HEK293 (cell line): ENCODE results near the gene PEX7.

Source experiments
- EGR2 ChIP-seq: fragments of 450-650 bp; formaldehyde crosslinking; IDR thresholded peaks from 2 replicates; pipeline ENCODE4 v1.5.1; 2016; ENCODE audit warnings: low read depth, missing biosample characterization, missing genetic modification characterization
- IKZF3 ChIP-seq: fragments of 450-650 bp; IDR thresholded peaks from 2 replicates; pipeline ENCODE4 v1.5.0; 2018; ENCODE audit warnings: missing biosample characterization, mild to moderate bottlenecking, missing genetic modification characterization, moderate library complexity
- KLF1 ChIP-seq: fragments of 450-650 bp; formaldehyde crosslinking; IDR thresholded peaks from 2 replicates; pipeline ENCODE4 v1.5.1; 2016; ENCODE audit warnings: missing biosample characterization, missing genetic modification characterization
- KLF7 ChIP-seq: fragments of 450-650 bp; formaldehyde crosslinking; IDR thresholded peaks from 2 replicates; pipeline ENCODE4 v1.5.1; 2016; ENCODE audit warnings: missing biosample characterization, missing genetic modification characterization, borderline replicate concordance
- KLF8 ChIP-seq: fragments of 450-650 bp; formaldehyde crosslinking; IDR thresholded peaks from 2 replicates; pipeline ENCODE4 v1.5.1; 2016; ENCODE audit warnings: missing biosample characterization, missing genetic modification characterization
- MYNN ChIP-seq: fragments of 450-650 bp; formaldehyde crosslinking; IDR thresholded peaks from 2 replicates; pipeline ENCODE4 v1.5.1; 2016; ENCODE audit warnings: missing biosample characterization, missing genetic modification characterization, borderline replicate concordance
- SP2 ChIP-seq: fragments of 450-650 bp; formaldehyde crosslinking; IDR thresholded peaks from 2 replicates; pipeline ENCODE4 v1.5.1; 2016; ENCODE audit warnings: missing biosample characterization, missing genetic modification characterization
- ZNF169 ChIP-seq: fragments of 450-650 bp; formaldehyde crosslinking; IDR thresholded peaks from 2 replicates; pipeline ENCODE4 v1.5.1; 2016; ENCODE audit warnings: missing biosample characterization, missing genetic modification characterization
- ZNF2 ChIP-seq: fragments of 450-650 bp; formaldehyde crosslinking; IDR thresholded peaks from 2 replicates; pipeline ENCODE4 v1.5.1; 2016; ENCODE audit warnings: missing biosample characterization, missing genetic modification characterization
- ZNF239 ChIP-seq: fragments of 450-650 bp; formaldehyde crosslinking; IDR thresholded peaks from 2 replicates; pipeline ENCODE4 v1.5.1; 2016; ENCODE audit warnings: missing biosample characterization, missing genetic modification characterization
- ZNF366 ChIP-seq: fragments of 450-650 bp; formaldehyde crosslinking; conservative IDR thresholded peaks from 2 replicates; pipeline ENCODE4 v1.5.1; 2016; ENCODE audit warnings: missing biosample characterization, missing genetic modification characterization
- ZNF404 ChIP-seq: fragments of 450-650 bp; formaldehyde crosslinking; IDR thresholded peaks from 2 replicates; pipeline ENCODE4 v1.5.1; 2017; ENCODE audit warnings: missing biosample characterization, missing genetic modification characterization
- ZNF510 ChIP-seq: fragments of 450-650 bp; formaldehyde crosslinking; IDR thresholded peaks from 2 replicates; pipeline ENCODE4 v1.5.1; 2018; ENCODE audit warnings: mild to moderate bottlenecking, missing genetic modification characterization, missing biosample characterization; ENCODE audit not compliant: insufficient replicate concordance
- ZNF530 ChIP-seq: fragments of 450-650 bp; formaldehyde crosslinking; IDR thresholded peaks from 2 replicates; pipeline ENCODE4 v1.5.1; 2016; ENCODE audit warnings: low read depth, missing biosample characterization, missing genetic modification characterization
- ZNF664 ChIP-seq: fragments of 450-650 bp; formaldehyde crosslinking; IDR thresholded peaks from 2 replicates; pipeline ENCODE4 v1.5.1; 2016; ENCODE audit warnings: missing biosample characterization, missing genetic modification characterization
- ZNF701 ChIP-seq: fragments of 450-650 bp; formaldehyde crosslinking; IDR thresholded peaks from 2 replicates; pipeline ENCODE4 v1.5.1; 2016; ENCODE audit warnings: missing biosample characterization, missing genetic modification characterization
- ZSCAN30 ChIP-seq: fragments of 450-650 bp; IDR thresholded peaks from 2 replicates; pipeline ENCODE4 v1.5.1; 2018; ENCODE audit warnings: missing biosample characterization, mild to moderate bottlenecking, missing genetic modification characterization, moderate library complexity
- ZXDB ChIP-seq: fragments of 450-650 bp; formaldehyde crosslinking; IDR thresholded peaks from 2 replicates; pipeline ENCODE4 v1.5.1; 2016; ENCODE audit warnings: missing biosample characterization, missing genetic modification characterization
- TF ChIP-seq, protein P1 (sequence below): fragments of 450-650 bp; IDR thresholded peaks from 2 replicates; pipeline ENCODE4 v1.5.1; 2018; ENCODE audit warnings: missing biosample characterization, missing genetic modification characterization
- TF ChIP-seq, protein P2 (sequence below): fragments of 450-650 bp; formaldehyde crosslinking; IDR thresholded peaks from 2 replicates; pipeline ENCODE4 v1.5.1; 2017; ENCODE audit warnings: missing biosample characterization, missing genetic modification characterization
- TF ChIP-seq, protein P3 (sequence below): fragments of 450-650 bp; formaldehyde crosslinking; IDR thresholded peaks from 2 replicates; pipeline ENCODE4; 2016; ENCODE audit warnings: missing biosample characterization, missing genetic modification characterization
- TF ChIP-seq, protein P4 (sequence below): fragments of 450-650 bp; formaldehyde crosslinking; IDR thresholded peaks from 2 replicates; pipeline ENCODE4 v1.5.1; 2016; ENCODE audit warnings: missing biosample characterization, missing genetic modification characterization
- TF ChIP-seq, protein P5 (sequence below): fragments of 450-650 bp; formaldehyde crosslinking; IDR thresholded peaks from 2 replicates; pipeline ENCODE4 v1.5.1; 2016; ENCODE audit warnings: missing biosample characterization, missing genetic modification characterization
- TF ChIP-seq, protein P6 (sequence below): fragments of 450-650 bp; formaldehyde crosslinking; IDR thresholded peaks from 2 replicates; pipeline ENCODE4 v1.5.1; 2017; ENCODE audit warnings: missing biosample characterization, missing genetic modification characterization
- TF ChIP-seq, protein P7 (sequence below): fragments of 450-650 bp; formaldehyde crosslinking; IDR thresholded peaks from 2 replicates; pipeline ENCODE4 v1.5.1; 2016; ENCODE audit warnings: missing biosample characterization, missing genetic modification characterization

The PEX7 gene

DNA sequence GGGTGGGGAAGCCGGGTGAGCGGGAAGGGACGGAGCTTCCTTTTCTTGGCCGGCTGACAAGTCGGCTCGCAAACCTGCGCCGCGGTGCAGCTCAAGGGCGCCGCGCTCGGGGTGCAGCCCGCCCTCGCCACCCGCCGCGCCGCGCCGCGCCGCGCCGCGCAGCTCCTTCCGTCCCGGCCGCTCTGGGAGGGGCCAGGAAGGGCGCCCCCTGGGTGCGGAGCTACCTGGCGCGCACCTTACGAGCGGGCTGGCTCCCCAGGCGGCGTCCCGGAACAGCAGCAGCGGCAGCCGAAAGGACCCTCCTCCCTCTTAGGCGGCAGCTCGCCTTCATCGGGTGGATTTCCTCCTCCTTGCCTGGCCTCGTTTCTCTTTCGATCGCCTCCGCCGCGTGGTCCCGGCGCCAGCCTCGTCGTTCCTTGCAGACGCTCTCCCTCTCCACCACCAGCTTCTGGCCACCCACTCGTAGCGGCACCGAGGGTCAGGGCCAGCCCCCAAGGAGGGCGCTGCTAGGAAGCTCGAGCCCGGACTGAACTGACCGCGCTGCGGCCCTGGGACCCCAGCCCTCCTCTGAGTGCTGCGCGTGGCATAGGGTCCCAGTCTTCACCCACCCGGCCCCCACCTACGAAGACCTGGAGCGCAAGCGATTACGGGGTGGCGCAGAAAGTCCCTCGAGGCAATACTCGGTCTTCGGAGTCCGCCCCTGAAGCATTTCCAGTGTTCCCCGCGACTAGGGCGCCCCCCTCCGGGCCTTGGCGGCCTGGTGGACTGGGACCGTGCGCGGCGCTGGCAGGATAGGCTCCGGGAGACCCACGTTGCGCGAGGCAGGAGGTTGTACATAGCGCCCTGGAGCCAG is 29.8 kb upstream of the PEX7 start, which contains the start of gene MAP3K5 (continued):
- no peak for TF ChIP-seq ZNF169
- TF ChIP-seq ZNF510 (tag by site-specific recombination): no peak
- no peak for TF ChIP-seq ZNF404 (tag by site-specific recombination)
- TF ChIP-seq, protein P1, sequence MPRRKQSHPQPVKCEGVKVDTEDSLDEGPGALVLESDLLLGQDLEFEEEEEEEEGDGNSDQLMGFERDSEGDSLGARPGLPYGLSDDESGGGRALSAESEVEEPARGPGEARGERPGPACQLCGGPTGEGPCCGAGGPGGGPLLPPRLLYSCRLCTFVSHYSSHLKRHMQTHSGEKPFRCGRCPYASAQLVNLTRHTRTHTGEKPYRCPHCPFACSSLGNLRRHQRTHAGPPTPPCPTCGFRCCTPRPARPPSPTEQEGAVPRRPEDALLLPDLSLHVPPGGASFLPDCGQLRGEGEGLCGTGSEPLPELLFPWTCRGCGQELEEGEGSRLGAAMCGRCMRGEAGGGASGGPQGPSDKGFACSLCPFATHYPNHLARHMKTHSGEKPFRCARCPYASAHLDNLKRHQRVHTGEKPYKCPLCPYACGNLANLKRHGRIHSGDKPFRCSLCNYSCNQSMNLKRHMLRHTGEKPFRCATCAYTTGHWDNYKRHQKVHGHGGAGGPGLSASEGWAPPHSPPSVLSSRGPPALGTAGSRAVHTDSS (tag by site-specific recombination): no peak; the same call in 1 of the 2 replicates
- no peak; the same call in 1 of the 2 replicates for TF ChIP-seq MYNN (tag by site-specific recombination)
- TF ChIP-seq, protein P2, sequence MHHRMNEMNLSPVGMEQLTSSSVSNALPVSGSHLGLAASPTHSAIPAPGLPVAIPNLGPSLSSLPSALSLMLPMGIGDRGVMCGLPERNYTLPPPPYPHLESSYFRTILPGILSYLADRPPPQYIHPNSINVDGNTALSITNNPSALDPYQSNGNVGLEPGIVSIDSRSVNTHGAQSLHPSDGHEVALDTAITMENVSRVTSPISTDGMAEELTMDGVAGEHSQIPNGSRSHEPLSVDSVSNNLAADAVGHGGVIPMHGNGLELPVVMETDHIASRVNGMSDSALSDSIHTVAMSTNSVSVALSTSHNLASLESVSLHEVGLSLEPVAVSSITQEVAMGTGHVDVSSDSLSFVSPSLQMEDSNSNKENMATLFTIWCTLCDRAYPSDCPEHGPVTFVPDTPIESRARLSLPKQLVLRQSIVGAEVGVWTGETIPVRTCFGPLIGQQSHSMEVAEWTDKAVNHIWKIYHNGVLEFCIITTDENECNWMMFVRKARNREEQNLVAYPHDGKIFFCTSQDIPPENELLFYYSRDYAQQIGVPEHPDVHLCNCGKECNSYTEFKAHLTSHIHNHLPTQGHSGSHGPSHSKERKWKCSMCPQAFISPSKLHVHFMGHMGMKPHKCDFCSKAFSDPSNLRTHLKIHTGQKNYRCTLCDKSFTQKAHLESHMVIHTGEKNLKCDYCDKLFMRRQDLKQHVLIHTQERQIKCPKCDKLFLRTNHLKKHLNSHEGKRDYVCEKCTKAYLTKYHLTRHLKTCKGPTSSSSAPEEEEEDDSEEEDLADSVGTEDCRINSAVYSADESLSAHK (tag by site-specific recombination): no peak; the same call in 1 of the 2 replicates
- TF ChIP-seq, protein P3, sequence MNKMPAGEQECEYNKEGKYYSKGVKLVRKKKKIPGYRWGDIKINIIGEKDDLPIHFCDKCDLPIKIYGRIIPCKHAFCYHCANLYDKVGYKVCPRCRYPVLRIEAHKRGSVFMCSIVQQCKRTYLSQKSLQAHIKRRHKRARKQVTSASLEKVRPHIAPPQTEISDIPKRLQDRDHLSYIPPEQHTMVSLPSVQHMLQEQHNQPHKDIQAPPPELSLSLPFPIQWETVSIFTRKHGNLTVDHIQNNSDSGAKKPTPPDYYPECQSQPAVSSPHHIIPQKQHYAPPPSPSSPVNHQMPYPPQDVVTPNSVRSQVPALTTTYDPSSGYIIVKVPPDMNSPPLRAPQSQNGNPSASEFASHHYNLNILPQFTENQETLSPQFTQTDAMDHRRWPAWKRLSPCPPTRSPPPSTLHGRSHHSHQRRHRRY (tag by site-specific recombination): peak; percentile 72; the same call in 1 of the 2 replicates
- TF ChIP-seq ZNF2 (tag by site-specific recombination): peak; percentile 91
- no peak for TF ChIP-seq ZNF701 (tag by site-specific recombination)
- TF ChIP-seq KLF8 (tag by site-specific recombination): peak; percentile 81; the same call in 1 of the 2 replicates
- peak; percentile 85 for TF ChIP-seq ZXDB
- TF ChIP-seq, protein P4, sequence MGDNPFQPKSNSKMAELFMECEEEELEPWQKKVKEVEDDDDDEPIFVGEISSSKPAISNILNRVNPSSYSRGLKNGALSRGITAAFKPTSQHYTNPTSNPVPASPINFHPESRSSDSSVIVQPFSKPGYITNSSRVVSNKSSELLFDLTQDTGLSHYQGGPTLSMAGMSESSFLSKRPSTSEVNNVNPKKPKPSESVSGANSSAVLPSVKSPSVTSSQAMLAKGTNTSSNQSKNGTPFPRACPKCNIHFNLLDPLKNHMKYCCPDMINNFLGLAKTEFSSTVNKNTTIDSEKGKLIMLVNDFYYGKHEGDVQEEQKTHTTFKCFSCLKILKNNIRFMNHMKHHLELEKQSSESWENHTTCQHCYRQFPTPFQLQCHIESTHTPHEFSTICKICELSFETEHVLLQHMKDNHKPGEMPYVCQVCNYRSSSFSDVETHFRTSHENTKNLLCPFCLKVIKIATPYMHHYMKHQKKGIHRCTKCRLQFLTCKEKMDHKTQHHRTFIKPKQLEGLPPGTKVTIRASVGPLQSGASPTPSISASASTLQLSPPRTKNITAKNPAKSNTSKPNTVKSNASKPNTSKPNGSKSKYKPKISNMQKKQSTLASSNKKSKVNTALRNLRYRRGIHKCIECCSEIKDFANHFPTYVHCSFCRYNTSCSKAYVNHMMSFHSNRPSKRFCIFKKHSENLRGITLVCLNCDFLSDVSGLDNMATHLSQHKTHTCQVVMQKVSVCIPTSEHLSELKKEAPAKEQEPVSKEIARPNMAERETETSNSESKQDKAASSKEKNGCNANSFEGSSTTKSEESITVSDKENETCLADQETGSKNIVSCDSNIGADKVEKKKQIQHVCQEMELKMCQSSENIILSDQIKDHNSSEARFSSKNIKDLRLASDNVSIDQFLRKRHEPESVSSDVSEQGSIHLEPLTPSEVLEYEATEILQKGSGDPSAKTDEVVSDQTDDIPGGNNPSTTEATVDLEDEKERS (tag by site-specific recombination): no peak
- peak; percentile 81 for TF ChIP-seq SP2 (tag by site-specific recombination)
- TF ChIP-seq, protein P5, sequence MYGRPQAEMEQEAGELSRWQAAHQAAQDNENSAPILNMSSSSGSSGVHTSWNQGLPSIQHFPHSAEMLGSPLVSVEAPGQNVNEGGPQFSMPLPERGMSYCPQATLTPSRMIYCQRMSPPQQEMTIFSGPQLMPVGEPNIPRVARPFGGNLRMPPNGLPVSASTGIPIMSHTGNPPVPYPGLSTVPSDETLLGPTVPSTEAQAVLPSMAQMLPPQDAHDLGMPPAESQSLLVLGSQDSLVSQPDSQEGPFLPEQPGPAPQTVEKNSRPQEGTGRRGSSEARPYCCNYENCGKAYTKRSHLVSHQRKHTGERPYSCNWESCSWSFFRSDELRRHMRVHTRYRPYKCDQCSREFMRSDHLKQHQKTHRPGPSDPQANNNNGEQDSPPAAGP (tag by site-specific recombination): peak; percentile 64; the same call in 1 of the 2 replicates
- TF ChIP-seq ZSCAN30: peak; percentile 91
- TF ChIP-seq ZNF664 (tag by site-specific recombination): no peak
- peak; percentile 54; the same call in 1 of the 2 replicates for TF ChIP-seq IKZF3 (tag by site-specific recombination)
- TF ChIP-seq KLF7 (tag by site-specific recombination): 0 out of 2 replicates have a peak, but pooled peaks have one; percentile 14
- no peak for TF ChIP-seq ZNF239
- TF ChIP-seq, protein P6, sequence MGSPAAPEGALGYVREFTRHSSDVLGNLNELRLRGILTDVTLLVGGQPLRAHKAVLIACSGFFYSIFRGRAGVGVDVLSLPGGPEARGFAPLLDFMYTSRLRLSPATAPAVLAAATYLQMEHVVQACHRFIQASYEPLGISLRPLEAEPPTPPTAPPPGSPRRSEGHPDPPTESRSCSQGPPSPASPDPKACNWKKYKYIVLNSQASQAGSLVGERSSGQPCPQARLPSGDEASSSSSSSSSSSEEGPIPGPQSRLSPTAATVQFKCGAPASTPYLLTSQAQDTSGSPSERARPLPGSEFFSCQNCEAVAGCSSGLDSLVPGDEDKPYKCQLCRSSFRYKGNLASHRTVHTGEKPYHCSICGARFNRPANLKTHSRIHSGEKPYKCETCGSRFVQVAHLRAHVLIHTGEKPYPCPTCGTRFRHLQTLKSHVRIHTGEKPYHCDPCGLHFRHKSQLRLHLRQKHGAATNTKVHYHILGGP (tag by site-specific recombination): no peak
- peak; percentile 88 for TF ChIP-seq EGR2
- no peak; the same call in 1 of the 2 replicates for TF ChIP-seq KLF1 (tag by site-specific recombination)
- peak; percentile 59; the same call in 1 of the 2 replicates for TF ChIP-seq ZNF366
- TF ChIP-seq, protein P7, sequence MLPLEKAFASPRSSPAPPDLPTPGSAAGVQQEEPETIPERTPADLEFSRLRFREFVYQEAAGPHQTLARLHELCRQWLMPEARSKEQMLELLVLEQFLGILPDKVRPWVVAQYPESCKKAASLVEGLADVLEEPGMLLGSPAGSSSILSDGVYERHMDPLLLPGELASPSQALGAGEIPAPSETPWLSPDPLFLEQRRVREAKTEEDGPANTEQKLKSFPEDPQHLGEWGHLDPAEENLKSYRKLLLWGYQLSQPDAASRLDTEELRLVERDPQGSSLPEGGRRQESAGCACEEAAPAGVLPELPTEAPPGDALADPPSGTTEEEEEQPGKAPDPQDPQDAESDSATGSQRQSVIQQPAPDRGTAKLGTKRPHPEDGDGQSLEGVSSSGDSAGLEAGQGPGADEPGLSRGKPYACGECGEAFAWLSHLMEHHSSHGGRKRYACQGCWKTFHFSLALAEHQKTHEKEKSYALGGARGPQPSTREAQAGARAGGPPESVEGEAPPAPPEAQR (tag by site-specific recombination): no peak
- no peak for TF ChIP-seq ZNF530 (tag by site-specific recombination)
